ENCODE results near the gene TBATA. TPM values are rescaled to one million over a fixed set of nuclear protein-coding genes. Genes with fewer than 3 reads are reported as not detected.

The TBATA gene
- total and polyA plus RNA-seq, 2 experiments from 2014 or later, result not detected

GRCh38 chr10:70782086-70782745, 3.0 kb downstream of the TBATA start:
- Histone ChIP-seq H3K9me3 (ENCODE audit: low read depth) (no peaks in the 10 kb centered on the region), H3K4me3 (no peak overlapping the region), H3K27ac (no peak overlapping the region), H3K27me3 (no peaks in the 10 kb centered on the region), H3K4me1 (ENCODE audit: low read depth) (peaks cover 3% of the 10 kb centered on the region), H3K36me3 (no peaks in the 10 kb centered on the region)
- no peak for TF ChIP-seq CTCF (IDR thresholded peaks at IDR 0.05; ENCODE audit: low read depth, low read length)
- DNase-seq (ENCODE audit: low read depth in 1 of 2, low spot score in 1 of 2), result peak in 1 of 2 donors; percentile 55

GRCh38 chr10:70781461-70782051, 3.6 kb downstream of the TBATA start:
- H3K36me3 ChIP-seq, result no peaks in the 10 kb centered on the region
- no peaks in the 10 kb centered on the region for H3K27me3 ChIP-seq
- no peak overlapping the region for H3K4me3 ChIP-seq
- no peaks in the 10 kb centered on the region for H3K9me3 ChIP-seq (ENCODE audit: low read depth)
- no peak overlapping the region for H3K27ac ChIP-seq
- TF ChIP-seq CTCF (IDR thresholded peaks at IDR 0.05; ENCODE audit: low read depth, low read length), result no peak
- DNase-seq (ENCODE audit: low read depth in 1 of 2, low spot score in 1 of 2), result no peak
- peaks cover 3% of the 10 kb centered on the region for H3K4me1 ChIP-seq (ENCODE audit: low read depth)

DNA sequence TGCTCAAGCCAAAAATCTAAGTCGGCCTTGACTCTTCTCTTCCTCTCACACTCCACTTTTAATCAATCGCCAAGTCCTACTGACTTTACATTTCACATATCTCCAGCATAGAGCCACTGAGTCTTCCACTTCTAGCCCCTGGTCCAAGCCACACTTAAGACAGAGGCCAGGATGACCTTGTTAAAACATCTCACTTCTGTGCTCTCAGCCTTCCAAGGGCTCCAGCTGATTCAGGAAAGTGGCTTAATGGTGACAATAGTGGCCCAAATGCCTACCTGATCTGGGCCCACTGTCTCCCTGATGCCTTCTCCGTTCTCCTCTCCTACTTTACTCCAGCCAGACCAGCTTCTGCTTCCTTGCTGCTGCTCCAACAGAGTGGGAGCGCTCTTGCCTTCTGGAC, 4.4 kb downstream of the TBATA start:
- Histone ChIP-seq H3K27me3 (no peaks in the 10 kb centered on the region), H3K9me3 (ENCODE audit: low read depth) (no peaks in the 10 kb centered on the region), H3K4me1 (ENCODE audit: low read depth) (peaks cover 3% of the 10 kb centered on the region), H3K4me3 (no peak overlapping the region), H3K36me3 (no peaks in the 10 kb centered on the region), H3K27ac (no peak overlapping the region)
- no peak for DNase-seq (ENCODE audit: low read depth in 1 of 2, low spot score in 1 of 2)
- TF ChIP-seq CTCF (IDR thresholded peaks at IDR 0.05; ENCODE audit: low read depth, low read length), result no peak

DNA sequence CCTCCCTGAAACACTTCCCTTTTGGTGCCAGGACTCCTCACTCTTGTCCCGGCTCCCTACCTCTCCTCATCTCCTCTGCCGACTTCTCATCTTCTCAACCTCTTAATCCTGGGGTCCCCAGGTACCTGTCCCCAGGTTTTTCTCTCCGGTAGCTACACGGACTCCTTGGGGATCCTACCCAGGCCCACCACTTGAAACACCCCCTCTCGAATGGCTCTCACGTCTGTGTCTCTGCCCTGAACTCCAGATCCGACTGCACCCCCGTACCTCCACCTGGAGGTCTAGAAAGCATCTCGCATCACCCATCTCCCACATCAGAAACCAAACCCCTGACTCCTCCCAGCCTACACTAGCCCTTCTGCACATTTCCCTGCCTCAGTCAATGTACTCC, 4.8 kb downstream of the TBATA start:
- no peak overlapping the region for H3K27ac ChIP-seq
- no peak for DNase-seq (ENCODE audit: low read depth in 1 of 2, low spot score in 1 of 2)
- no peak for TF ChIP-seq CTCF (IDR thresholded peaks at IDR 0.05; ENCODE audit: low read depth, low read length)
- H3K4me1 ChIP-seq (ENCODE audit: low read depth), result peaks cover 3% of the 10 kb centered on the region
- H3K4me3 ChIP-seq, result no peak overlapping the region
- no peaks in the 10 kb centered on the region for H3K36me3 ChIP-seq
- no peaks in the 10 kb centered on the region for H3K27me3 ChIP-seq
- no peaks in the 10 kb centered on the region for H3K9me3 ChIP-seq (ENCODE audit: low read depth)

- H3K9me3 ChIP-seq (ENCODE audit: low read depth), result no peaks in the 10 kb centered on the region
- peaks cover 3% of the 10 kb centered on the region for H3K4me1 ChIP-seq (ENCODE audit: low read depth)
- no peaks in the 10 kb centered on the region for H3K27me3 ChIP-seq
- DNase-seq (ENCODE audit: low read depth in 1 of 2, low spot score in 1 of 2), result no peak
- no peak overlapping the region for H3K4me3 ChIP-seq
- TF ChIP-seq CTCF (IDR thresholded peaks at IDR 0.05; ENCODE audit: low read depth, low read length), result no peak
- H3K36me3 ChIP-seq, result no peaks in the 10 kb centered on the region
- H3K27ac ChIP-seq, result no peak overlapping the region
These were observed 5.4 kb downstream of the TBATA start for GRCh38 chr10:70779511-70780369.

All from cardiac muscle cell (in vitro differentiated cells and primary cell).